NCI-H345 treated with DMSO at 0.1 percent for 48 hours (cell line): ENCODE results near the gene ENO1.

Experiments used
- DNase-seq: peaks from one replicate; lab custom pipeline; 2025; ENCODE audit not compliant: unreplicated experiment; lab: John Stamatoyannopoulos, UW

The ENO1 gene

GRCh38 chr1:8871965-8872399 lies 6.5 kb downstream of the ENO1 start:
- DNase-seq, result no peak

- DNase-seq, result no peak
These were observed 6.9 kb downstream of the ENO1 start for GRCh38 chr1:8871539-8871935.

GRCh38 chr1:8870616-8871538 lies 7.6 kb downstream of the ENO1 start:
- no peak for DNase-seq

GRCh38 chr1:8870103-8870502 lies 8.4 kb downstream of the ENO1 start:
- no peak for DNase-seq

- no peak for DNase-seq
These were observed 10.5 kb downstream of the ENO1 start for GRCh38 chr1:8867878-8868567.

GRCh38 chr1:8866792-8867415 lies 11.6 kb downstream of the ENO1 start:
- DNase-seq, result no peak

GRCh38 chr1:8866173-8866791 lies 12.2 kb downstream of the ENO1 start:
- no peak for DNase-seq

- no peak for DNase-seq
These were observed 13.7 kb downstream of the ENO1 start for GRCh38 chr1:8864713-8865344.

- no peak for DNase-seq
These were observed 14.7 kb downstream of the ENO1 start for GRCh38 chr1:8863794-8864233.

- DNase-seq, result no peak
These were observed 15.3 kb downstream of the ENO1 start for GRCh38 chr1:8863138-8863537.

- no peak for DNase-seq
These were observed 16.0 kb downstream of the ENO1 start for GRCh38 chr1:8862528-8862927.

- no peak for DNase-seq
These were observed 17.6 kb downstream of the ENO1 start for GRCh38 chr1:8860738-8861516.

- DNase-seq, result peak; percentile 7
These were observed 19.4 kb downstream of the ENO1 start for GRCh38 chr1:8858888-8859706.

- no peak for DNase-seq
These were observed 20.3 kb downstream of the ENO1 start for GRCh38 chr1:8858112-8858668.

GRCh38 chr1:8856689-8857412 lies 21.6 kb downstream of the ENO1 start:
- no peak for DNase-seq

- no peak for DNase-seq
These were observed 24.2 kb downstream of the ENO1 start for GRCh38 chr1:8854240-8854639.

GRCh38 chr1:8851060-8851459 lies 27.4 kb downstream of the ENO1 start:
- DNase-seq, result no peak
